Measurements from ENCODE around the gene CCT6A. TPM values are rescaled to one million over a fixed set of nuclear protein-coding genes. Genes with fewer than 3 reads are reported as not detected.
"Not testable (repeated sequence)": the region's sequence is repeated elsewhere in the genome, so short reads cannot be mapped to it uniquely, and the experiment has no call there.

Gene CCT6A
- total and polyA plus RNA-seq, 2 of the 4 experiments (the other 2 are of a cell fraction): 135 to 265 TPM

- H3K56ac ChIP-seq (ENCODE audit: extremely low read depth, insufficient read depth, low read length); H4K5ac ChIP-seq (ENCODE audit: low read depth, low read length); H2BK120ac ChIP-seq (ENCODE audit: low read depth, low read length); H3K9me1 ChIP-seq (ENCODE audit: insufficient read depth, low read length); H3K9ac ChIP-seq (ENCODE audit: low read depth, low read length); H2BK5ac ChIP-seq (ENCODE audit: low read depth, low read length, poor library complexity, severe bottlenecking); H3K14ac ChIP-seq (replicated peaks; ENCODE audit: low read depth, low read length); H3K79me1 ChIP-seq (ENCODE audit: low read depth in 1 of 2, low read length in 2 of 2); H3K27ac ChIP-seq (ENCODE audit: insufficient read depth, low read length); H3K27me3 ChIP-seq (ENCODE audit: control insufficient read depth, insufficient read depth, low read length); ATAC-seq (ENCODE audit: low read depth); H3K18ac ChIP-seq (ENCODE audit: low read depth, low read length); H4K8ac ChIP-seq (ENCODE audit: low read depth in 2 of 2, low read length in 2 of 2); H2AK5ac ChIP-seq (ENCODE audit: low read depth, low read length); DNase-seq; CTCF ChIA-PET; H2AK9ac ChIP-seq (replicated peaks; ENCODE audit: low read depth, low read length, poor library complexity); BruUV-seq (replicated peaks); POLR2A ChIA-PET (ENCODE audit: unreplicated experiment); H3K23ac ChIP-seq (ENCODE audit: low read depth, low read length); H3K4me1 ChIP-seq (ENCODE audit: control insufficient read depth, insufficient read depth, low read length); H2BK15ac ChIP-seq (ENCODE audit: low read depth, low read length); H3K9me3 ChIP-seq (ENCODE audit: control insufficient read depth, insufficient read depth, low read length); H2BK20ac ChIP-seq (ENCODE audit: low read depth, low read length); H3K4ac ChIP-seq (ENCODE audit: low read depth, low read length); H4K20me1 ChIP-seq (ENCODE audit: insufficient read depth, low read length); H4K91ac ChIP-seq (ENCODE audit: insufficient read depth, low read depth, low read length); H2AFZ ChIP-seq (replicated peaks; ENCODE audit: low read length, poor library complexity); H3K4me3 ChIP-seq (ENCODE audit: insufficient read depth, low read depth, low read length); dilution Hi-C loops (cut with HindIII; ENCODE audit: low sequenced_read_pairs, unreplicated experiment); H3K4me2 ChIP-seq (ENCODE audit: low read depth, low read length); intact Hi-C loops (cut with micrococcal nuclease): not testable (repeated sequence)
- WGBS, 2 experiments (ENCODE audit: extremely low coverage in 2 of 2, insufficient read length in 1 of 2): 96% methylated on average over 15 of the region's 28 CpGs; no CpG with 5 or more reads in 1 of the 2 experiments
- peaks cover 21% of the 10 kb centered on the region; the same call in 1 of the 2 replicates for H3K36me3 ChIP-seq (ENCODE audit: control insufficient read depth, insufficient read depth, low read length)
- in situ Hi-C loops (cut with MboI; ENCODE audit: low sequenced_read_pairs): loop anchor here (25.0 kb wide), 2 partner anchors 794 to 1319 kb away; partner anchors contain the start of gene SEC61G
Observed at GRCh38 chr7:56080726-56081435, 29.3 kb downstream of the CCT6A start.
